Amygdala (tissue), 56 donors: ENCODE measurements around the gene CELF2.
A peak's percentile ranks its signal among the peaks of the same experiment; 100 is the strongest.

Source experiments
- DNase-seq, 56 donors: peaks; one replicate each; lab custom pipeline; 2025; lab: John Stamatoyannopoulos, UW

The CELF2 gene

DNA sequence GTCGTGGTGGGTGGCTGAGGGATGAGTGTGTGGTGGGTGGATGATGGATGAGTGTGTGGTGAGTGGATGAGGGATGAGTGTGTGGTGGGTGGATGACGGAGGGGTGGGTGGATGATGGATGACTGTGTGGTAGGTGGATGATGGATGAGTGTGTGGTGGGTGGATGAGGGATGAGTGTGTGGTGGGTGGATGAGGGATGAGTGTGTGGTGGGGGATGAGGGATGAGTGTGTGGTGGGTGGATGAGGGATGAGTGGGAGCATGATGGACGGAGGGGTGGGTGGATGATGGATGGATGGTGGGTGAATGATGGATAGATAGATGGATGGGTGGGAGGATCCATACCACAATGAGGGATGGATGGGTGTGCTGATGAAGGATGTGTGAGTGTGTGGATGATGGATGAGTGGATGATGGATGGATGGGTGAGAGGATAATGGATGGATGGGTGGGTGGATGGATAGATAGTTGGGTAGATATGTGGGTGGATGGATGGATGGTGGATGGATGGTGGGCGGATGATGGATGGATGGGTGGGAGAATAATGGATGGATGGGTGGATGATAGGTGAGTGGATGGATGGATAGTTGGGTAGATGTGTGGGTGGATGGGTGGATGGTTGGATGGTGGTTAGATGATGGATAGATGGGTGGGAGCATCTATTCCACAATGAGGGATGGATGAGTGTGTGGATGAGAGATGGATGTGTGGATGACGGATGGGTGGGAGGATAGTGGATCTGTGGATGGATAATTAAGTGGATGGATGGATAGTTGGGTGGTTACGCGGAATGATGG lies 266.8 kb downstream of the CELF2 start:
- peak in 1 of 56 donors; percentile 24 for DNase-seq

DNA sequence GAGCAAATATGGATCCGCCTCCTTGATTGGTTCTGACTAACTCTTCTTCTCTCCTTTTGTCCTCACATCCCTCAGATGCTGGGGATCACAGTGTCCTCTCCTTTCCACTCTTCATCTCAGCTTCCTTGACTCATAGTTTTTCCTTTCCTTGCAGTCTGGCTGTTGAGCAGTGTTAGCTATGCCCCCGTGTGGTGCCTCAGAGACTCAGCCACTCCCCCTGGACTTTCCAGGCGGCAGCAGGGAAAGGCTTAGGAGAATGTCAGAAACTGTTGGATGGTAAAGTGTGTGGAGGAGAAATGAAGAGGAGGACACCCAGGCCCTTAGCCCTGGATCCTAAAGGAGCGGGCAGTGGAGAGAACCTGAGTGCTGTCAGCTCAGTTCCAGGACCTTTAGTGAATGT lies 267.5 kb downstream of the CELF2 start:
- DNase-seq, result no peak

DNA sequence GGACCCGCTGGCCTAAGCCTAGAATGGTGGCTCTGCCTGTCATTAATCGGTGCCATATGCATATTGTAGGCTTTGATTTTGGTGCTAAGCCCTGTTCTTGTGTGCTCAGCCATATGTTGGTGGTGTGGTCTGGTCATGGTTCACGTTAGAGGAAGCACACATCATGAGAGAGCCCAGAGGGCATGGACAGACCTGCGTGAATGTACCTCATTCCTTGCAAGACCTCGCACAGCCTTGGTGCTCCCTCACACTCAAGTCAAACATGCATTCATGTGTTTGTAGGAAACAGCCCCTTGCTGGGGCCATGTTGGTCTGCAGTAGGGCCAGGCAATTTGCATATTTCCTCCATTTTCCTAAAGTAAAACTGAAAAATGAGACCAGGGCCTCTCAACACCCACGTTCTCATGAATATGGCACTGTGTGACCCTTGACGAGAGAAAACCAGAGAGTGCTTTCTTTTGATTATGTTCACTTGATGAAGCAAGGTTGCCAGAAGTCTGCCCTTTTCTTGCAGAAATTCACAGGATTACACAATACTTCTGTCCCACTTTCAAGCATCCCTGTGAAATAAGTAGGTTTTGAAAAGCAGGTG lies 268.7 kb downstream of the CELF2 start:
- DNase-seq, result no peak

DNA sequence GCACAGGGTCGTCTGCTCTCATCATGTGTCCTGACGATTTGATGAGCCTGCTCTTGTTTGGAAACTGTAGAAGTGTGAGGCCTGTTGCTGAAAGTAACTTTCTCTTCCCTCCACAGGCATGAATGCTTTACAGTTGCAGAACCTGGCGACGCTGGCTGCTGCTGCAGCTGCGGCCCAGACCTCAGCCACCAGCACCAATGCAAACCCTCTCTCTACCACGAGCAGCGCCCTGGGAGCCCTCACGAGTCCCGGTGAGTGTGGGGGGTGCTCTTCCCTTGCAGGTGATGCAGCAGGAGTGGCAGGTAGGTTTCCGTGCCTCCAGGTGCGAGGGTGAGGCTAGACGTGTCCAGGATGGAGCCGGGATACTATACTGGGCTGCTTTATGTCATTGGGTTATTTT lies 270.6 kb downstream of the CELF2 start:
- DNase-seq, result no peak

DNA sequence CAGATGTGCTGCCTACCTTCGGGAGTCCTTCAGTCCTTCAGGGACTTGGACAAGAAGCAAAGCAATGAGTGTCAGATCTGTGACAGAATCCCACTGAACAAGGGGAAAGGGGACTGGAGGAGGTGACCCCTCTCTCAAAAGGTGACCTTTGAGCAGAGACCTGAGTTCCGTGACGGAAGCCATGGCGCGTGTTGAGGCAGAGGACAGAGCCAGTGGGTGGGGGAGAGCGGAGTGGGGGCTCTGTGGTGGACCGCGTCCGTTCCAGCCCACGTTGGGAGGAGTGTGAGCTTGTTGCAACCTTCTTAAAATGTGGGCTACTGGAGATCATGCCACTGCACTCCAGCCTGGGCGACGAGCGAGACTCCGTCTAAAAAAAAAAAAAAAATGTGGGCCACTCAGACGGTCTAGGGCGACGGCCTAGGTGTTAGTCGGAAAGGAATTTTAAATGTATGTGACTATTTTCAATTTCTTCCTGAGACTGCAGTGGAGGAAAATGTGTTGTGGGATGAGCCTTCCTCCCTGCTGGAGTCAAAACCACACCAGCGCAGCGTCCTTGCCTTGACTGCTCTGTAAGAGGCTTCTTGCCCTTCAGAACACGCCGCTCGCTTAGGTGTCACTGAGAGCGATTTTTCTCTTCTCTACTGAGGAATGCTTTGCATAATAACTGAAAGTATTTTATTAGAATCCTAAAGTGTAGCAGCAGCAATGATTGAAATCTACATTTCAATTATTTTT lies 272.7 kb downstream of the CELF2 start:
- no peak for DNase-seq

DNA sequence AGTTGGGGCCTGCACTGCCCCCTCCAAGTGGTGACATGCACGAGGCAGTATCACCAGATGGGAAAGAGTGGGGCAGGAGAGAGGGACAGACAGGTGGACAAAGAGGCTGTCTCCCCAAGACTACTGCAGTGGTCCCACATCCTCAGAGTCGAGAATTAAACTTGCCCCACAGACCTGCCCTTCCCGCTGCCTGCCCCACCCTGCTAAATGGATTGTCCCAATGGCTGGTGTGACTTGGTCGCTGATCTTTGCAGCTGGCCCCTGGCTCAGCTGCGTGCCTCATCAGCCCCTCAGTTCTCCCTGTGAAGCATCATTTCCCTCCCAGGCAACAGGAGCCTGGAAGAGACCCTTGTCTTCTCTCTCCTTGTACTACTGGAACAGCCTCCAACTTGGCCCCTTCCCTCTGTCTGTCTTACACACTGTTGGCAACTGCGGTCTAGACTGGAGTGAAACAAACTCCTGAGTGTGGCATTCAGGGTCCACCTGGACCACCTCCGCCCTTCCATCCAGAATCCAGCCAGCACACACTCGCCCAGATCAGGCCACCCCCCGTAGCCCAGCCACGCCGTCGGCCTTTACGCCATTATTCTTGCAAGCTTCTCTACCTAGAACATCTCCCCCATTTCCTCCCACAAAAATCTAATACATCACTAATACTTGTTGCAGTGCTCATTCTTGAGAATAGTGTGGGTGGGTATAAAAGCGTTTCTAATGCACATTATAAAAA lies 275.1 kb downstream of the CELF2 start:
- DNase-seq, result no peak

DNA sequence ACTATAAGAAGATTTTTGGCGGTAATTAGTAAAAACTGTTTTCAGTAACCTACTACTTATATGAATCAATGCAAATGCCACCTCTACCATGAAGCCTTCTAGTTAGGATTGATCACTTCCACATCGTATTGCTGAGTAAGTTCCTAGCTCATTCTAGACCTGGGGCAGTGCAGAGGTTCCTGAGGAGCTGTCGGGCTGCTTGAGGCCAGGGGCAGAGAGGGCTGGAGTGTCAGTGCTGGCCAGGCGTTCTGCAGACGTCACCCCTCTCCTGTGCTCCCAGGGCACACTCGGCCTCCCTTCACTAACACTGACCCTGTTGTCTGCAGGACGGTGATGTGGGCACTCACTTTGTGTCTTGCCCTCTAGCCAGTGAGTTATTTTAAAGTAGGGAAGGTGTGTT lies 275.7 kb downstream of the CELF2 start:
- DNase-seq, result no peak

DNA sequence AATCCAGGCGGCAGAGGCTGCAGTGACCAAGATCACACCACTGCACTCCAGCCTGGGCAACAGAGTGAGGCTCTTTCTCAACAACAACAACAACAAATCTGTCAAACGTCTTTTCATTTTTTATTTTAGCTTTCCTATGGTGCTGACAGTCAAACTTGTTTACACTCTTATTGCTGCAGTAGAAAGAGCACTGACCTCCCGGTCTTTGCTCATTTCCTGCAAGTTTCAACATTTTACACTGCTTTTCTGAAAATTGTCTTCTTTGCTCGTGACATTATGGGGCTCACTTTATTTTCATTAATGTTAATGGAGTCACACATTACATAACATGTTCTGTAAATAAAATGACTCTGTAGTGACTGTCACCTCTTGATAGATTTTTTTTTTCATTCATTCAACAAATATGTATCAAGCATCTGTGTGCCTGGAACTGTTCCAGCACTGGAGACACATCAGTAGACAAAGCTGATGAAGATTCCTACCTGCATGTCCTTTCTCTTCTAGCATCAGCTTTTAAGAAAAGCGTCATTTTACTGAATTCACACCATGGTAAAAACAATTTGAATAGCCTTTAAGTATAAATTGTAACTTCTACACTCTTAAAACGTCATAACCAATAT lies 277.3 kb downstream of the CELF2 start:
- DNase-seq, result no peak

DNA sequence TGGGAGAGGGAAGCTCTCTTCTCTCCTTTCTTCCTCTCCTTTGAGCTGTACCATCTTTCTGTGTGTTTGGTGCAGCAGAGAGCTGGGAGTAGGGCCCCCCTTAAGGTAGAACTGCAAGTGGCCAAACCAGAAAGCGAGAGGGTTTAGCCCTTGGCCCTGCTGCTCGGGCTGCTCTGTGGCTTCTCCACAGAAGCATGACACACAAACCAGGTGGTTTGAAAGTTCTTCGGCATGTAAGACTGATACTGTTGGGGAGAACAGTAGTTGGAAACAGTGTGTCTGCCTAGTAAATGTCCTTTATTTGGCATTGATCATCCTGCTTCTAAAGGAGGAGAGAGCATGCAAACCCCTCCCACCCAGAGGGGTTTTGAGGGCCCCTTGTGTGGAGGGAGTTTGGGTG lies 277.8 kb downstream of the CELF2 start:
- DNase-seq, result no peak

DNA sequence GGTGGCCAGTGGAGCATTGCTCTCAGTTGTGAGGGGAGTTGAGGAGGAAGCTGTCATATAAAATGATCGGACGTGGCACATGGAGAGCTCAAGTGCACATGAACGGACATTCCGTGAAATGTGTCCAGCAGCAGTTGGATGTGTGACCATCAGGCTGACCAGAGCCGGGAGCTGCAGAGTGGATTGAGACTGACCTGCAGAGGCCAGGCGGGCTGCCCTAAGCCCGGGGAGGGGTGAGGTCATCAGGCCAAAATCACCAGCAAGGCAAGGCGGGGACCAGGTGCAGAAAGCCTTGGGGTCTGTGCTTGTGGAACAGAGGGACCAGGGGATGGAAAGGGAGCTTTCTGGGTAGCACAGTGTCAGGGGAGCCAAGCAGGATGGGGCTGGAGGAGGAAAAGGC lies 279.5 kb downstream of the CELF2 start:
- no peak for DNase-seq

DNA sequence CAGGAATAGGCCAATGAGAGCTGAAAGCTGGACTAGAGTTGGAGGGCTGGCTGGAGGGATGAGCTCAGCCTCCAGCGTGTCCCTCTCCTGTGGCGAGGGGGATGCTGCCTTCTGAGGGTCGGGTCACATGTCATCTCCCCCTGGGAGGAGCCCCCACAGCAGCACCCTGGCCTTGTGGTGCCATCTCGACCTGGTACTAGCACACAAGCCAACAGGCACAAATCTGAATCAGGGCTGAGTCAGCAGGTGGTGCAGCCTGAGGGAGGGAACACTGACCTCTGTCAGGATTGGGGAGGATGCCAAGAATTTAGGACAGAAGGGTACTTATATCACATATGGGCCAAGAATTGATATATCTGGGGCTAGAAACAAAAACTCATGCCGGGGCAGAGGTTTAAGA lies 280.4 kb downstream of the CELF2 start:
- peak in 1 of 56 donors; percentile 30 for DNase-seq

DNA sequence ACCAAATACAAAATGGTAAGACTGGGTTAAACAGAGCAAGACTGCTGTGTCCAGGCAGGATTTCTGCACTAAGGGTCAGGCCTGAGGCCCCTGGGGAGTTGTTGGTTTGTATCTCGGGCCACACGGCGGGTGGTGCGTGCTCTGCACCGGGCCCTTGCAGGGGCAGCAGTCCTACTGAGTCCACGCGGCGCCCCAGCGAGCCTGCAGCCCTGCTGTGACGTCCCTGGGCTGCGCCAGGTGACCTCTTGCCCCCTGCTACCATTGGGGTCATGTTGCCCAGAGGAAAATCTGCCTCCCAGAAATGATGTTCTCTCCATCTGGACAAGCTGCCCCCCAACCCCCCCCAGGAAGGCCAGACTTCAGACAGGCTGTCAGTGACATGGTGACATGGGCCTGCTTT lies 281.5 kb downstream of the CELF2 start:
- no peak for DNase-seq

DNA sequence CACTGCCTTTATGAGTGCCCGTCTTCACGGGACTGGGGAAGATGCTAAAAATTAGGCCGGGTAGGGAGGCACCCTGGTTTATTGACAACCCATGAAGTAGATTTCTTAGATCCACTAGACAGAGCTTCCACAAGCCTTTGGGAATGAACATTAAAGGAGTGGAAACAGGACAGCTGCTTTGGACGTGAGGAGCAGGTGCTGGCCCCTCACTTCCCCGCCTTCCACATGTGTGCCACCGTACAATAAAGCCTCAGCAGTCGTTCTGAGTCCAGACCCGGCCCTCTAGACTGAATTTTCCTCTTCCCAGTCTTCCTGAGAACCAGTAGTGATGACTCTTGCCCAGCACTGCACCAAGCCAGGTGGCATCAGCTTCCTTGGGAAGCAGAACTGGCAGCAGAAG lies 282.4 kb downstream of the CELF2 start:
- DNase-seq, result no peak

DNA sequence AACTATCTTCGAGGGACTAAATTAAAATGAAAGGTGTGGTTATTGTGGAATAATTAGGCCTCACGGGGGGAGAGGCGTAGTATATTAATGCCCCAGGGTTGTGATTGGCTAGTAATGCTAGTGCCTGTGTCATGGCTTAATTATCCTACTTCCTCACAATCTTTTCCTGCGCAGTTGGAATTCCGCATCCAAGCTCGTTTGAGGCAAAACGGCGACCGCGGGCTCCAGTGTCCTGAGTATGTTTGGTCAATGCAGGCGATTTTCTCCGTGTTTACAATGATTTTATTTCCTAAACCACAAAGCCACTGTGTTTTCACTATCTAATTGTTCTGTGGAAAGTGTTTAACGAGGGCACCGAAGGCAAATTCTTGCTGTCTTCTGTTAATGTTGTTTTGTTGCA lies 282.9 kb downstream of the CELF2 start:
- DNase-seq, result no peak

DNA sequence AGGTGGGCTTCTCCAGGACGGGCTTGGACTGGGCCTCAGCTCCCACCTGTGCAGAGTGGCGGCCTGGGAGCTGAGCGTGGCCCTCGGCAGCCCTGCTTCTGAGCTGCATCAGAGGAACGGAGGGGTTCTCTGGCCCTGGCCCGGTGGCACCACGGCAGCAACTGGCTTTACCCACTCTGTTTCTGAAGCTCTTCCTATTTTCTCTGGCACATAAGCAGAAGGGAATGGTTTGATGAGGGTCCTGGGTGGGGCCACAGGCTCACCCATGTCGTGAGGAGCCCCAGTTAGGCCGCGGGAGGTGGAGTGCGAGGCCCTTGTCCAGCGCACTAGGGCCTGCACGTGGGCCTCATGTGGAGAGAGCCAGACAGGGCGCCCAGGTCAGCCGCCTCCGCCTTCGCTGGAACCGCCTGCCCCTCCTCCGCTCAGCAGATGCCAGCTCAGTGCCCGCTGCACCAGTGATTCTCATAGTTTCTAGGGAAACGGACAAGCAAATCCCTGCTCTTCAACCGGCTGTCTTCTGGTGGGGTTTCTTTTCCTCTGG lies 284.0 kb downstream of the CELF2 start:
- peak in 21 of 56 donors; percentile 12 to 58 (median 34) for DNase-seq

DNA sequence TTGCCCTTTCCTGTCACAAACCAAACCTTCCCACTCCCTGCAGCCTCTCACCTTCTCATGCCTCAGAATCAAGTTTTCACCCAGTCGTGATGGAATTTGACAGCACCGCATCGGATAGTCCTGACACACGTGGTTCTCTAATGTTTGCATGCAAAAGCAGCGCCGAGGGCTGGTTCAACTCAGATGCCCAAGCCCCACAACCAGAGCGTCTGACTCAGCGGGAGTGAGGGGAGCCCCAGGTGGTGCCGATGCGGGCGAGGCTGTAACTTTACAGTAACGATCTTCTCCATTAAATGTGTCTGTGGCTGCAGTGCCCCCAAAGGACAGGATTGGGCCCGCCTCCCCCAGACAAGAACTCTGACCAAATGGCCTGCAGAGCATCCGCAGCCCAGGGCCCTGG lies 284.5 kb downstream of the CELF2 start:
- DNase-seq, result no peak

DNA sequence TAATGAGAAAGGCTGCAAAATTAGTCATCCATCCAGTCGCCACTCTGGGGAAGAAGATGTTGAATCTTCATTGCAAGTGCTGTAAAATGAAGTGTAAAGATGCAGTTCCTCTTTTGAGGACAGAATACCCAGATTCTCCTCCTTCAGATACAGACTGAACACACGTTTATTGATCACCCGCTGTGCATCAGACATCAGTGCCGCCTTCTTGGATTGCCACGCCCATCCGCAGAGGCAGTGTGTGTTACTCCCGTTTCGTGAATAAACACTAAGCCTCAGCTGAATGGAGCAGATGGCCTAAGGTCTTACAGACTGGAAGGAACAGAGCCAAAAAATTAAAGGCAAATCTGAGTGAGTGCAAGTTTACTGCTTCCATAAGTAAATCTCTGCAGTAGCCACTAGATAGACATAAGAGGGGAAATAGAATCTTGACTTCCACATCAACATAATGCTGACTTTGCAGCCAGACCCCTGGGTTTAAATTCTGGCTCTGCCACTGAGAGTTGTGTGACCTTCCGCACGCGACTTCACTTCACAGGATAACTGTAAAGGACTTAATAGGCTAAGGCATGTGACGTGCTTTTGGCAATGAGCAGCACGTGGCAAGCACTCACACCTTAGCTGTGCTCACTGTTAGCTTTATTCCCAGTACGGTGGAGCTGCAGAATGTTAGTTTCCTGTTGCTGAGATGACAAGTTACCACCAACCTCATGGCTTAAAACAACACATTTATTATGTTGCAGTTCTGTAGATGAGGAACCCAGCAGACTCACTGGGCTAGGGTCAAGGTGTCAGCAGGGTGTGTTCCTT lies 285.9 kb downstream of the CELF2 start:
- DNase-seq, result no peak

DNA sequence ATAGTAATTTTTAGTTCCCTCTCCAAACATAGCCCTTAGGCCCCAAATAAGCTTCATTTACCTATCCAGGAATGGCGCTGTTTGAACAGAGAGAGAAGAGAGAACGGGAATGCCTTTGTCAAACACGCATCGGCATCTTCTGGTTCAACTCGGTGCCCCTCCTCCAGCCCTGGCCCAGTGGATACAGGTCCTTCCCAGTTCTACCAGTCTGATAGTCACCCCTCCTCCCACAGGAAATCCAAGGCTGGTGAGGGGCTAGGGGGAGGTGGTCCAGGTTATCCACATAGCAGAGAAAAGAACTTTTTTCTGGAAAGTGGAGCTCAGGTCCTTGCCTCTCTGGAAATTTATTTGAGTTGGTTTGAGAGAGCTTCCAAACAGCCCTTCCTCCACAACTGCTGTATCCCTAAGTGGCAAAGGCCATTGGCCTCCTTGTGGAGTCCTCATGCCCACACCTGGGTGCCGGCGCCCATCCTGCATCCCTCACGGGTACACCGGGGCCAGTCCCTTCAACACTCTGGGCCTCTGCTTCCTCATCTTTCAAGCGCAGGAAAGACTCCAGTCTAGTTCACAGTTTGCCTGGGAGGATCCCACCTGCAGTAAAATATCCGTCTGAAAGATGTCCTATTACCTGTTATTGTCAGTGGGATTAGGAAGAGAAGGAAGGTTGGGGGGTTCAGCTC lies 287.4 kb downstream of the CELF2 start:
- DNase-seq, result no peak
